Lower lobe of right lung (tissue), 2 donors: ENCODE measurements around the gene NKAIN2. TPM values are rescaled to one million over a fixed set of nuclear protein-coding genes. Genes with fewer than 3 reads are reported as not detected.

ENCODE experiments used
- ATAC-seq, 2 donors: fragments of 200-7000 bp; cut with Tn5 transposase; one replicate each; pipeline ENCODE4 v1.9.1; 2020 to 2022; ENCODE audit warnings: mild to moderate bottlenecking in 2 of 2, moderate library complexity in 2 of 2
- DNase-seq: peaks from one replicate; pipeline ENCODE4 v3.0.0-alpha.2; 2020
- H3K27ac ChIP-seq: fragments of 200-600 bp; one replicate; pipeline ENCODE4 v1.8.0; 2022
- H3K27me3 ChIP-seq: fragments of 200-600 bp; one replicate; pipeline ENCODE4 v1.8.0; 2022; ENCODE audit warnings: low read depth
- H3K36me3 ChIP-seq: fragments of 200-600 bp; one replicate; pipeline ENCODE4 v1.8.0; 2022; ENCODE audit warnings: mild to moderate bottlenecking
- H3K4me1 ChIP-seq: fragments of 200-600 bp; one replicate; pipeline ENCODE4 v1.8.0; 2022
- H3K4me3 ChIP-seq: fragments of 200-600 bp; one replicate; pipeline ENCODE4 v1.8.0; 2022; ENCODE audit warnings: mild to moderate bottlenecking
- H3K9me3 ChIP-seq: fragments of 200-600 bp; one replicate; pipeline ENCODE4 v1.8.0; 2022
- CTCF ChIP-seq: fragments of 200-600 bp; IDR thresholded peaks from one replicate; pipeline ENCODE4 v1.8.0; 2022; ENCODE audit warnings: antibody characterized with exemption, mild to moderate bottlenecking
- intact Hi-C: fragments of 100-400 bp; cut with DNase I; formaldehyde crosslinking; loops from one replicate; pipeline ENCODE4 v1.11.0; 2022
- total RNA-seq: library from RNA; stranded (reverse); fragmentation: NEBNext Ultra II Directional; extraction: Animal tissue kit (Norgen Biotek cat#: 25700); gene quantifications from one replicate; pipeline ENCODE4 v1.2.1, GENCODE V29; 2021
- donor health status: DM: no; HTN: yes; CAD: no; lungs with severe emphysema.

NKAIN2 gene
- total RNA-seq, 1 donor from 2014 or later = 0.12 TPM

- no peaks in the 10 kb centered on the region for H3K9me3 ChIP-seq
- no peaks in the 10 kb centered on the region for H3K36me3 ChIP-seq
- H3K27me3 ChIP-seq = no peaks in the 10 kb centered on the region
- no peak overlapping the region for H3K27ac ChIP-seq
- no peak for TF ChIP-seq CTCF
- no peak for DNase-seq
- intact Hi-C loops = no loop called here
- no peak for ATAC-seq
- no peak overlapping the region for H3K4me3 ChIP-seq
- H3K4me1 ChIP-seq = no peaks in the 10 kb centered on the region
These were observed 223.0 kb downstream of the NKAIN2 start for GRCh38 chr6:124026694-124027093.

GRCh38 chr6:124027392-124027791, 223.7 kb downstream of the NKAIN2 start:
- H3K9me3 ChIP-seq = no peaks in the 10 kb centered on the region
- TF ChIP-seq CTCF = no peak
- intact Hi-C loops = no loop called here
- no peaks in the 10 kb centered on the region for H3K36me3 ChIP-seq
- H3K27ac ChIP-seq = no peak overlapping the region
- no peak for DNase-seq
- H3K4me1 ChIP-seq = no peaks in the 10 kb centered on the region
- H3K27me3 ChIP-seq = no peaks in the 10 kb centered on the region
- ATAC-seq = no peak
- no peak overlapping the region for H3K4me3 ChIP-seq

- H3K4me1 ChIP-seq = no peaks in the 10 kb centered on the region
- ATAC-seq (no peak), DNase-seq (no peak)
- H3K9me3 ChIP-seq = no peaks in the 10 kb centered on the region
- no peak overlapping the region for H3K27ac ChIP-seq
- no peak overlapping the region for H3K4me3 ChIP-seq
- H3K27me3 ChIP-seq = no peaks in the 10 kb centered on the region
- H3K36me3 ChIP-seq = no peaks in the 10 kb centered on the region
- no peak for TF ChIP-seq CTCF
- intact Hi-C loops = no loop called here
These were observed 224.5 kb downstream of the NKAIN2 start for GRCh38 chr6:124028117-124028516.

- no peak for ATAC-seq
- no peaks in the 10 kb centered on the region for H3K27me3 ChIP-seq
- no peaks in the 10 kb centered on the region for H3K9me3 ChIP-seq
- TF ChIP-seq CTCF = no peak
- no peaks in the 10 kb centered on the region for H3K4me1 ChIP-seq
- no peak overlapping the region for H3K27ac ChIP-seq
- DNase-seq = no peak
- no peaks in the 10 kb centered on the region for H3K36me3 ChIP-seq
- intact Hi-C loops = no loop called here
- no peak overlapping the region for H3K4me3 ChIP-seq
These were observed 225.9 kb downstream of the NKAIN2 start for GRCh38 chr6:124029567-124029966.

- Histone ChIP-seq H3K27me3 (no peaks in the 10 kb centered on the region), H3K36me3 (no peaks in the 10 kb centered on the region), H3K4me3 (no peak overlapping the region), H3K27ac (no peak overlapping the region), H3K4me1 (no peaks in the 10 kb centered on the region), H3K9me3 (no peaks in the 10 kb centered on the region)
- ATAC-seq (no peak), DNase-seq (no peak)
- no peak for TF ChIP-seq CTCF
- intact Hi-C loops = no loop called here
These were observed 229.8 kb downstream of the NKAIN2 start for GRCh38 chr6:124033501-124033900.

- DNase-seq (no peak), ATAC-seq (no peak)
- H3K27me3 ChIP-seq = no peaks in the 10 kb centered on the region
- TF ChIP-seq CTCF = no peak
- no peaks in the 10 kb centered on the region for H3K9me3 ChIP-seq
- intact Hi-C loops = no loop called here
- no peak overlapping the region for H3K4me3 ChIP-seq
- H3K4me1 ChIP-seq = no peaks in the 10 kb centered on the region
- H3K36me3 ChIP-seq = no peaks in the 10 kb centered on the region
- H3K27ac ChIP-seq = no peak overlapping the region
These were observed 232.7 kb downstream of the NKAIN2 start for GRCh38 chr6:124036384-124036783.
